H1 (cell line): ENCODE results near the gene DCHS1. TPM values are rescaled to one million over a fixed set of nuclear protein-coding genes. Genes with fewer than 3 reads are reported as not detected.

Experiments
- CTCF ChIA-PET: fragments of 300-600 bp; sonication (Branson Sonifier 250); formaldehyde crosslinking; loops from one replicate; lab custom pipeline; 2021; ENCODE audit not compliant: partially characterized antibody; lab: Charles Lee
- POLR2A ChIA-PET: fragments of 300-600 bp; sonication (Branson Sonifier 250); formaldehyde crosslinking; loops from one replicate; lab custom pipeline; 2021; ENCODE audit warnings: inconsistent platforms; ENCODE audit not compliant: partially characterized antibody; lab: Charles Lee
- DNase-seq, 2 experiments: peaks; one replicate each; pipeline versions ENCODE4 v3.0.0 to v3.0.0-alpha.2; 2010 to 2022; ENCODE audit warnings: low spot score in 2 of 2, low read depth in 1 of 2, mixed read lengths in 1 of 2
- FAIRE-seq: peaks from 2 replicates; lab custom pipeline; 2011; peaks lifted over from hg19 to GRCh38; lab: Jason Lieb, UNC
- H2AFZ ChIP-seq: 2 replicates; pipeline ENCODE4 v1.8.1; 2012; ENCODE audit warnings: low read length, inconsistent platforms
- H2AK5ac ChIP-seq: 2 replicates; pipeline ENCODE4 v1.6.1; 2013; ENCODE audit warnings: low read depth, low read length
- H2BK120ac ChIP-seq: replicated peaks from 2 replicates; pipeline ENCODE3; 2013; ENCODE audit warnings: low read depth, low read length, inconsistent platforms
- H2BK12ac ChIP-seq: 2 replicates; pipeline ENCODE4 v1.6.1; 2013; ENCODE audit warnings: low read depth, low read length
- H2BK15ac ChIP-seq: 2 replicates; pipeline ENCODE4 v1.6.1; 2013; ENCODE audit warnings: low read length
- H2BK20ac ChIP-seq: 2 replicates; pipeline ENCODE4 v1.6.1; 2013; ENCODE audit warnings: low read length
- H2BK5ac ChIP-seq: 2 replicates; pipeline ENCODE4 v1.6.1; 2013; ENCODE audit warnings: low read depth, low read length
- H3K14ac ChIP-seq: 2 replicates; pipeline ENCODE4 v1.6.1; 2013; ENCODE audit warnings: inconsistent platforms; ENCODE audit not compliant: insufficient read length
- H3K18ac ChIP-seq: 2 replicates; pipeline ENCODE4 v1.6.1; 2013; ENCODE audit warnings: low read length; ENCODE audit errors: extremely low read depth
- H3K23ac ChIP-seq: 2 replicates; pipeline ENCODE4 v1.6.1; 2013; ENCODE audit warnings: inconsistent platforms; ENCODE audit not compliant: insufficient read length
- H3K23me2 ChIP-seq: 2 replicates; pipeline ENCODE4 v1.6.1; 2013; ENCODE audit warnings: low read depth, low read length
- H3K27ac ChIP-seq: 2 replicates; pipeline ENCODE4 v1.6.1; 2011; ENCODE audit warnings: low read depth, low read length, inconsistent platforms
- H3K27me3 ChIP-seq, 4 experiments: replicated peaks in 1 of 4; 1 replicate in 1 of 4; 2 replicates in 3 of 4; pipeline versions ENCODE4 v1.6.1 to v1.8.1; 2011 to 2013; ENCODE audit warnings: low read length in 3 of 4, mild to moderate bottlenecking in 3 of 4, inconsistent platforms in 2 of 4, mixed read lengths in 2 of 4, moderate library complexity in 1 of 4; ENCODE audit not compliant: control insufficient read depth in 3 of 4, insufficient read depth in 3 of 4; ENCODE audit errors: extremely low read depth in 1 of 4
- H3K36me3 ChIP-seq, 4 experiments: 2 replicates each; pipeline versions ENCODE4 v1.6.1 to v1.8.1; 2011 to 2013; ENCODE audit warnings: mild to moderate bottlenecking in 4 of 4, low read length in 3 of 4, moderate library complexity in 2 of 4, control low read depth in 1 of 4, inconsistent platforms in 1 of 4; ENCODE audit not compliant: insufficient read depth in 4 of 4, control insufficient read depth in 2 of 4
- H3K4ac ChIP-seq: replicated peaks from 2 replicates; pipeline ENCODE3; 2013; ENCODE audit warnings: low read length, low read depth, mixed read lengths, inconsistent platforms; ENCODE audit not compliant: insufficient read length
- H3K4me1 ChIP-seq, 4 experiments: replicated peaks in 1 of 4; 1 replicate in 1 of 4; 2 replicates in 3 of 4; pipeline versions ENCODE4 v1.6.1 to v1.8.1; 2011 to 2013; ENCODE audit warnings: low read length in 3 of 4, inconsistent platforms in 2 of 4, mixed read lengths in 1 of 4; ENCODE audit not compliant: insufficient read depth in 4 of 4, control insufficient read depth in 3 of 4
- H3K4me2 ChIP-seq, 2 experiments: 2 replicates each; pipeline versions ENCODE4 v1.6.1 to v1.8.1; 2011 to 2013; ENCODE audit warnings: low read depth in 2 of 2, low read length in 2 of 2, control low read depth in 1 of 2, inconsistent platforms in 1 of 2, mild to moderate bottlenecking in 1 of 2; ENCODE audit not compliant: insufficient read depth in 1 of 2
- H3K4me3 ChIP-seq, 4 experiments: fragments of 200-600, 300-600 bp in 1 of 4; sonication (generic), shearing (Covaris generic), sonication (Bioruptor Twin) in 1 of 4; 2 replicates each; pipeline versions ENCODE4 v1.5.1 to v1.8.1; 2011 to 2016; ENCODE audit warnings: low read length in 4 of 4, low read depth in 3 of 4, control low read depth in 2 of 4, inconsistent platforms in 2 of 4, mild to moderate bottlenecking in 2 of 4, mixed read lengths in 1 of 4, moderate library complexity in 1 of 4; ENCODE audit not compliant: insufficient read depth in 2 of 4; ENCODE audit errors: extremely low read depth in 1 of 4
- H3K56ac ChIP-seq: replicated peaks from 2 replicates; pipeline ENCODE3; 2013; ENCODE audit warnings: low read depth, mild to moderate bottlenecking, mixed read lengths, low read length, inconsistent platforms; ENCODE audit not compliant: insufficient read length
- H3K79me1 ChIP-seq: 2 replicates; pipeline ENCODE4 v1.6.1; 2013; ENCODE audit warnings: low read depth, low read length, control low read depth
- H3K79me2 ChIP-seq, 2 experiments: 2 replicates each; pipeline versions ENCODE4 v1.6.1 to v1.8.1; 2012 to 2013; ENCODE audit warnings: low read length in 2 of 2, mild to moderate bottlenecking in 2 of 2, inconsistent platforms in 1 of 2; ENCODE audit not compliant: insufficient read depth in 2 of 2, control insufficient read depth in 1 of 2
- H3K9ac ChIP-seq, 4 experiments: replicated peaks in 1 of 4; 1 replicate in 1 of 4; 2 replicates in 3 of 4; pipeline versions ENCODE4 v1.6.1 to v1.8.1; 2011 to 2013; ENCODE audit warnings: low read depth in 3 of 4, low read length in 3 of 4, control low read depth in 2 of 4, mild to moderate bottlenecking in 2 of 4, moderate library complexity in 2 of 4, inconsistent platforms in 1 of 4; ENCODE audit errors: extremely low read depth in 1 of 4
- H3K9me3 ChIP-seq, 2 experiments: 2 replicates each; pipeline versions ENCODE4 v1.6.1 to v1.8.1; 2012 to 2013; ENCODE audit warnings: mild to moderate bottlenecking in 2 of 2, moderate library complexity in 2 of 2, control low read depth in 1 of 2, inconsistent platforms in 1 of 2, low read depth in 1 of 2, low read length in 1 of 2, mixed read lengths in 1 of 2; ENCODE audit not compliant: insufficient read depth in 2 of 2
- H4K20me1 ChIP-seq, 2 experiments: replicated peaks in 1 of 2; 2 replicates each; pipeline versions ENCODE3 to v1.8.1; 2011 to 2013; ENCODE audit warnings: inconsistent platforms in 2 of 2, low read length in 2 of 2, mild to moderate bottlenecking in 1 of 2; ENCODE audit not compliant: insufficient read depth in 2 of 2, control insufficient read depth in 1 of 2
- H4K5ac ChIP-seq: 2 replicates; pipeline ENCODE4 v1.6.1; 2013; ENCODE audit warnings: low read length, low read depth, mixed read lengths, inconsistent platforms; ENCODE audit not compliant: insufficient read length
- H4K8ac ChIP-seq: 2 replicates; pipeline ENCODE4 v1.8.0; 2013; ENCODE audit warnings: mild to moderate bottlenecking, moderate library complexity, low read length, inconsistent platforms; ENCODE audit not compliant: insufficient read depth; ENCODE audit errors: extremely low read depth
- H4K91ac ChIP-seq: replicated peaks from 2 replicates; pipeline ENCODE3; 2013; ENCODE audit warnings: low read length, mixed read lengths, inconsistent platforms; ENCODE audit not compliant: insufficient read length
- BACH1 ChIP-seq: IDR thresholded peaks from 2 replicates; pipeline ENCODE4 v1.6.1; 2012; ENCODE audit warnings: low read length, improper control_type of control experiment
- CREB1 ChIP-seq: IDR thresholded peaks from 2 replicates; pipeline ENCODE4 v1.6.1; 2012; ENCODE audit warnings: inconsistent platforms
- HDAC2 ChIP-seq, 2 experiments: fragments of 300-600 bp in 1 of 2; sonication (generic) in 1 of 2; IDR thresholded peaks; 2 replicates each; pipeline ENCODE4 v1.6.1; 2011 to 2012; ENCODE audit warnings: low read depth in 2 of 2, low read length in 2 of 2, mild to moderate bottlenecking in 2 of 2, moderate library complexity in 2 of 2, borderline replicate concordance in 1 of 2, inconsistent platforms in 1 of 2
- JUN ChIP-seq: IDR thresholded peaks from 2 replicates; pipeline ENCODE4 v1.6.1; 2011; ENCODE audit warnings: low read depth, mild to moderate bottlenecking, improper control_type of control experiment, low read length
- KDM4A ChIP-seq: IDR thresholded peaks from one replicate; pipeline ENCODE4 v1.7.1; 2012; ENCODE audit warnings: low read depth, mild to moderate bottlenecking, moderate library complexity, low read length, inconsistent platforms; ENCODE audit not compliant: severe bottlenecking
- PHF8 ChIP-seq: fragments of 200-600 bp; sonication (generic); conservative IDR thresholded peaks from 2 replicates; pipeline ENCODE4 v1.7.1; 2012; ENCODE audit warnings: low read depth, mild to moderate bottlenecking, inconsistent platforms, low read length, moderate library complexity
- POLR2A ChIP-seq, 2 experiments: IDR thresholded peaks; 1 replicate in 1 of 2; 2 replicates in 1 of 2; pipeline ENCODE4 v1.6.1; 2011; ENCODE audit warnings: low read depth in 2 of 2, low read length in 2 of 2, mild to moderate bottlenecking in 2 of 2; ENCODE audit errors: control extremely low read depth in 1 of 2
- SIN3A ChIP-seq, 2 experiments: IDR thresholded peaks in 1 of 2; conservative IDR thresholded peaks in 1 of 2; 2 replicates each; pipeline ENCODE4 v1.6.1; 2011 to 2012; ENCODE audit warnings: low read length in 2 of 2, improper control_type of control experiment in 1 of 2, low read depth in 1 of 2, mild to moderate bottlenecking in 1 of 2
- SP1 ChIP-seq: IDR thresholded peaks from 2 replicates; pipeline ENCODE4 v1.6.1; 2011; ENCODE audit warnings: low read depth, low read length
- SUZ12 ChIP-seq: fragments of 200-600 bp; sonication (generic); IDR thresholded peaks from 2 replicates; pipeline ENCODE4 v1.6.1; 2012; ENCODE audit warnings: mild to moderate bottlenecking, inconsistent platforms, low read length, moderate library complexity, mixed read lengths
- TAF7 ChIP-seq: optimal IDR thresholded peaks from 2 replicates; pipeline ENCODE3; 2011; ENCODE audit warnings: low read depth, mild to moderate bottlenecking, inconsistent platforms, low read length, moderate library complexity, borderline replicate concordance
- WGBS, 2 experiments: shearing (Covaris generic) in 1 of 2; methylation state at CpG; one replicate each; pipeline versions ENCODE4 v1.1.6 to v1.1.7; 2013 to 2015; ENCODE audit warnings: low lambda C conversion rate in 2 of 2, mixed read lengths in 2 of 2, inconsistent platforms in 1 of 2, low coverage in 1 of 2, missing lambda C conversion rate in 1 of 2; ENCODE audit not compliant: insufficient replicate concordance in 2 of 2, insufficient coverage in 1 of 2, insufficient read length in 1 of 2; ENCODE audit errors: extremely low coverage in 1 of 2, missing lambda C conversion rate in 1 of 2; 5-methylcytosine and 5-hydroxymethylcytosine counted together
- polyA plus RNA-seq, 7 experiments: library from polyadenylated mRNA; depleted of rRNA in 3 of 7; stranded (reverse) in 5 of 7; unstranded in 2 of 7; fragments of >200 nt in 5 of 7; fragments of 200-250 nt in 2 of 7; gene quantifications; 1 replicate in 5 of 7; 2 replicates in 1 of 7; 4 replicates in 1 of 7; pipeline versions ENCODE4 v1.2.1 to v1.2.3, GENCODE V29; 2011 to 2013; ENCODE audit warnings: missing spikeins in 2 of 7, mixed read lengths in 2 of 7
- total RNA-seq: library from RNA; stranded (reverse); fragmentation: NEBNext Ultra II Directional; extraction: Animal tissue kit (Norgen Biotek cat#: 25700); gene quantifications from 2 replicates; pipeline ENCODE4 v1.2.1, GENCODE V29; 2021

The DCHS1 gene
- total and polyA plus RNA-seq, 2 of the 8 experiments (the other 6 are each of a cell fraction or from before 2014, with no cell fraction given) = 8.2 to 10.5 TPM

- CTCF ChIA-PET = interaction anchor here (1.0 to 3.4 kb wide), 13 partner anchors 8 to 116 kb away, joined by 3 to 23 read pairs (median 6); partner anchors contain the start of genes ILK and RRP8
- no peaks in the 10 kb centered on the region for H3K27me3 ChIP-seq
- TF ChIP-seq CREB1 = no peak
- peak; percentile 86 for TF ChIP-seq PHF8
- no peak for TF ChIP-seq BACH1
- no peak for TF ChIP-seq TAF7
- peak in 1 of 2 experiments; percentile 82; a peak in 1 of 3 replicates for TF ChIP-seq POLR2A (IDR thresholded peaks at IDR 0.05; ENCODE audit: control extremely low read depth in 1 of 2, low read depth in 2 of 2, low read length in 2 of 2)
- TF ChIP-seq SUZ12 = no peak
- no peak for TF ChIP-seq SIN3A (conservative IDR thresholded peaks at IDR 0.05 in 1 of 2, IDR thresholded peaks at IDR 0.05 in 1 of 2; ENCODE audit: low read depth in 1 of 2, low read length in 2 of 2)
- no peak for TF ChIP-seq SP1
- no peak for TF ChIP-seq HDAC2 (IDR thresholded peaks at IDR 0.05; ENCODE audit: borderline replicate concordance in 1 of 2, low read depth in 2 of 2, low read length in 2 of 2)
- TF ChIP-seq KDM4A = peak; percentile 31
- TF ChIP-seq JUN = no peak
- TF ChIP-seq, all 59 proteins: peak for 3
- Histone ChIP-seq H4K8ac (no peak overlapping the region), H2AFZ (no peak overlapping the region), H3K18ac (no peak overlapping the region), H3K56ac (no peak overlapping the region), H2BK12ac (no peak overlapping the region), H4K91ac (no peak overlapping the region), H3K9ac (peak overlapping the region; percentile 34 to 95 (median 80); a peak in 6 of 7 replicates), H2AK5ac (no peak overlapping the region), H4K5ac (no peak overlapping the region), H3K4ac (no peak overlapping the region), H3K36me3 (peaks cover 17 to 41% (median 33%) of the 10 kb centered on the region in 4 experiments), H2BK5ac (0 out of 2 replicates have a peak overlapping the region, but pooled peaks have one; percentile 9), H3K79me2 (peaks cover 0 to 19% of the 10 kb centered on the region in 2 experiments; a peak in 2 of 4 replicates), H3K14ac (no peak overlapping the region), H3K23ac (no peak overlapping the region), H3K79me1 (peaks cover 5% of the 10 kb centered on the region; the same call in 1 of the 2 replicates), H2BK20ac (no peak overlapping the region), H3K4me1 (peaks cover 0 to 13% (median 5%) of the 10 kb centered on the region in 4 experiments; a peak in 6 of 7 replicates), H3K9me3 (no peaks in the 10 kb centered on the region), H3K4me3 (peak overlapping the region; percentile 67 to 85 (median 76)), H2BK15ac (no peak overlapping the region), H4K20me1 (no peaks in the 10 kb centered on the region), H3K4me2 (peak overlapping the region; percentile 91 to 94), H2BK120ac (no peak overlapping the region), H3K23me2 (peaks cover 11% of the 10 kb centered on the region), H3K27ac (peak overlapping the region; percentile 94; the same call in 1 of the 2 replicates)
- 1% methylated on average over 24 of the region's 36 CpGs; no CpG with 5 or more reads in 1 of the 2 experiments for WGBS, 2 experiments
- FAIRE-seq (no peak), DNase-seq (no peak)
- POLR2A ChIA-PET = interaction anchor here (0.6 to 3.0 kb wide), 28 partner anchors 8 to 144 kb away, joined by 3 to 24 read pairs (median 6); partner anchors contain the start of gene MRPL17
Observed at GRCh38 chr11:6611963-6612212, 43.7 kb downstream of the DCHS1 start.
